Muscle layer of duodenum (tissue), 2 donors: ENCODE measurements around the gene THUMPD2.
"Not testable (repeated sequence)": the region's sequence is repeated elsewhere in the genome, so short reads cannot be mapped to it uniquely, and the experiment has no call there.

Experiments
- H3K27ac ChIP-seq: one replicate; pipeline ENCODE4 v1.7.0; 2013; ENCODE audit warnings: mild to moderate bottlenecking, low read length
- H3K27me3 ChIP-seq: one replicate; pipeline ENCODE4 v1.7.0; 2013; ENCODE audit warnings: low read depth, mild to moderate bottlenecking, control low read depth, low read length
- H3K36me3 ChIP-seq, 2 donors: one replicate each; pipeline ENCODE4 v1.7.0; 2013; ENCODE audit warnings: low read length in 2 of 2, control low read depth in 1 of 2, mild to moderate bottlenecking in 1 of 2; ENCODE audit not compliant: insufficient read depth in 2 of 2, control insufficient read depth in 1 of 2
- H3K4me1 ChIP-seq, 2 donors: one replicate each; pipeline ENCODE4 v1.7.0; 2013; ENCODE audit warnings: low read length in 2 of 2, mild to moderate bottlenecking in 2 of 2, control low read depth in 1 of 2, moderate library complexity in 1 of 2; ENCODE audit not compliant: insufficient read depth in 2 of 2, control insufficient read depth in 1 of 2
- H3K4me3 ChIP-seq, 2 donors: one replicate each; pipeline ENCODE4 v1.7.0; 2013; ENCODE audit warnings: low read length in 2 of 2, low read depth in 1 of 2, mild to moderate bottlenecking in 1 of 2
- H3K9me3 ChIP-seq, 2 donors: one replicate each; pipeline ENCODE4 v1.7.0; 2013; ENCODE audit warnings: low read length in 2 of 2, control low read depth in 1 of 2, mild to moderate bottlenecking in 1 of 2; ENCODE audit not compliant: control insufficient read depth in 1 of 2
- donor health status: healthy.

THUMPD2 gene

GRCh38 chr2:39778775-39779340 lies at the start of gene THUMPD2:
THUMPD2 (minus strand) TSS chr2:39779258; CDS start chr2:39779239, 19 bp downstream.
- no peaks in the 10 kb centered on the region for H3K27me3 ChIP-seq
- peaks cover 3 to 5% of the 10 kb centered on the region in 2 donors for H3K4me1 ChIP-seq
- no peaks in the 10 kb centered on the region for H3K9me3 ChIP-seq
- H3K27ac ChIP-seq = peak within 1 kb of the TSS; percentile 80
- no peaks in the 10 kb centered on the region for H3K36me3 ChIP-seq
- peak within 1 kb of the TSS; percentile 75 to 83 for H3K4me3 ChIP-seq

GRCh38 chr2:39821871-39822270 lies 42.8 kb upstream of the THUMPD2 start:
- Histone ChIP-seq H3K27me3 (no peaks in the 10 kb centered on the region), H3K9me3 (no peaks in the 10 kb centered on the region), H3K4me3 (no peak overlapping the region), H3K36me3 (no peaks in the 10 kb centered on the region), H3K27ac (no peak overlapping the region), H3K4me1 (no peaks in the 10 kb centered on the region)

- no peaks in the 10 kb centered on the region for H3K4me1 ChIP-seq
- H3K27ac ChIP-seq = no peak overlapping the region
- no peaks in the 10 kb centered on the region for H3K27me3 ChIP-seq
- no peaks in the 10 kb centered on the region for H3K9me3 ChIP-seq
- no peak overlapping the region for H3K4me3 ChIP-seq
- H3K36me3 ChIP-seq = no peaks in the 10 kb centered on the region
Measured at GRCh38 chr2:39816845-39817244, 37.8 kb upstream of the THUMPD2 start.

GRCh38 chr2:39816428-39816827 lies 37.4 kb upstream of the THUMPD2 start:
- Histone ChIP-seq H3K4me3 (no peak overlapping the region), H3K27me3 (no peaks in the 10 kb centered on the region), H3K4me1 (no peaks in the 10 kb centered on the region), H3K27ac (no peak overlapping the region), H3K9me3 (no peaks in the 10 kb centered on the region), H3K36me3 (no peaks in the 10 kb centered on the region)

- peaks cover 0 to 21% of the 10 kb centered on the region in 2 donors for H3K9me3 ChIP-seq
- H3K36me3 ChIP-seq = no peaks in the 10 kb centered on the region
- H3K27me3 ChIP-seq = no peaks in the 10 kb centered on the region
- no peak overlapping the region for H3K4me3 ChIP-seq
- no peaks in the 10 kb centered on the region for H3K4me1 ChIP-seq
- H3K27ac ChIP-seq = no peak overlapping the region
Measured at GRCh38 chr2:39805936-39806608, 27.0 kb upstream of the THUMPD2 start.

GRCh38 chr2:39803839-39804238 lies 24.8 kb upstream of the THUMPD2 start:
- Histone ChIP-seq H3K4me3 (no peak overlapping the region), H3K27me3 (no peaks in the 10 kb centered on the region), H3K36me3 (no peaks in the 10 kb centered on the region), H3K9me3 (peaks cover 0 to 21% of the 10 kb centered on the region in 2 donors), H3K4me1 (no peaks in the 10 kb centered on the region), H3K27ac (no peak overlapping the region)

- no peaks in the 10 kb centered on the region for H3K36me3 ChIP-seq
- H3K4me3 ChIP-seq = no peak overlapping the region
- peaks cover 0 to 3% of the 10 kb centered on the region in 2 donors for H3K4me1 ChIP-seq
- no peak overlapping the region for H3K27ac ChIP-seq
- H3K27me3 ChIP-seq = no peaks in the 10 kb centered on the region
- peaks cover 0 to 19% of the 10 kb centered on the region in 2 donors for H3K9me3 ChIP-seq
Measured at GRCh38 chr2:39800752-39801151, 21.7 kb upstream of the THUMPD2 start.

GRCh38 chr2:39796134-39796533 lies 17.1 kb upstream of the THUMPD2 start:
- H3K27me3 ChIP-seq = no peaks in the 10 kb centered on the region
- no peaks in the 10 kb centered on the region for H3K9me3 ChIP-seq
- H3K27ac ChIP-seq = no peak overlapping the region
- H3K4me3 ChIP-seq = no peak overlapping the region
- H3K36me3 ChIP-seq = no peaks in the 10 kb centered on the region
- peaks cover 0 to 5% of the 10 kb centered on the region in 2 donors for H3K4me1 ChIP-seq

- not testable (repeated sequence) for H3K4me3 ChIP-seq, H3K36me3 ChIP-seq, H3K27me3 ChIP-seq, H3K9me3 ChIP-seq, H3K4me1 ChIP-seq, H3K27ac ChIP-seq
Measured at GRCh38 chr2:39790216-39790818, 11.3 kb upstream of the THUMPD2 start.

GRCh38 chr2:39787950-39788349 lies 8.9 kb upstream of the THUMPD2 start:
- H3K9me3 ChIP-seq = no peaks in the 10 kb centered on the region
- H3K36me3 ChIP-seq = no peaks in the 10 kb centered on the region
- no peak overlapping the region for H3K27ac ChIP-seq
- no peaks in the 10 kb centered on the region for H3K27me3 ChIP-seq
- no peaks in the 10 kb centered on the region for H3K4me1 ChIP-seq
- H3K4me3 ChIP-seq = no peak overlapping the region

GRCh38 chr2:39786761-39787522 lies 7.9 kb upstream of the THUMPD2 start:
- Histone ChIP-seq H3K4me1 (no peaks in the 10 kb centered on the region), H3K9me3 (no peaks in the 10 kb centered on the region), H3K27ac (no peak overlapping the region), H3K36me3 (no peaks in the 10 kb centered on the region), H3K4me3 (no peak overlapping the region), H3K27me3 (no peaks in the 10 kb centered on the region)
